WERI-Rb-1 (cell line): ENCODE results near the gene GAK.
"Not testable (repeated sequence)": the region's sequence is repeated elsewhere in the genome, so short reads cannot be mapped to it uniquely, and the experiment has no call there.

ENCODE experiments used
- DNase-seq: peaks from one replicate; pipeline ENCODE4 v3.0.0-alpha.2; 2020
- H3K27ac ChIP-seq: fragments of 250-450 bp; sonication (Bioruptor Pico); 2 replicates; pipeline ENCODE4 v1.5.1; 2020; ENCODE audit warnings: mild to moderate bottlenecking, moderate library complexity
- H3K27me3 ChIP-seq: fragments of 250-450 bp; sonication (Bioruptor Pico); 2 replicates; pipeline ENCODE4 v1.5.1; 2021; ENCODE audit warnings: mild to moderate bottlenecking, low read depth, moderate library complexity; ENCODE audit not compliant: insufficient read depth, severe bottlenecking
- H3K36me3 ChIP-seq: fragments of 250-450 bp; sonication (Bioruptor Pico); 2 replicates; pipeline ENCODE4 v1.5.1; 2020; ENCODE audit warnings: mild to moderate bottlenecking, moderate library complexity
- H3K4me3 ChIP-seq: 2 replicates; pipeline ENCODE4 v1.5.1; 2011; ENCODE audit warnings: low read depth, mild to moderate bottlenecking, control low read depth, low read length
- H3K9me3 ChIP-seq: fragments of 250-450 bp; sonication (Bioruptor Pico); 2 replicates; pipeline ENCODE4 v1.5.1; 2021; ENCODE audit warnings: mild to moderate bottlenecking, moderate library complexity; ENCODE audit not compliant: severe bottlenecking
- TF ChIP-seq, protein P1 (sequence below): IDR thresholded peaks from 2 replicates; pipeline ENCODE4 v1.5.1; 2011; ENCODE audit warnings: low read depth, mild to moderate bottlenecking, control low read depth, inconsistent platforms, low read length

Gene GAK

DNA sequence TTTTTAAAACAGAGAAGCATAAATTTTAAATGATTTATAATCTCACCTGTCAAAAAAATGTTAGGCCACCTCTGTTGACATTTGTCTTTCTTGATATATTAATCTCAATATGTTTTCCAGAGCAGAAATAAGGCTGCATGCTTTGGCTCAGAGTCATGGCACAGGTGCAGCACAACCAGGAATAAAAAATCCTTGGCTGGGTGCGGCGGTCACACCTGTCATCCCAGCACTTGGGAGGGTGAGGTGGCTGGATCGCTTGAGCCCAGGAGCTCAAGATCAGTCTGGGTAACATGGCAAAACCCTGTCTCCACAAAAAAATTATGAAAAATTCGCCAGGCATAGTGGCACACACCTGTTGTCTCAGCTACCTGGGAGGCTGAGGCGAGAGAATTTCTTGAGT lies 124.3 kb downstream of the GAK start:
- TF ChIP-seq, protein P1, sequence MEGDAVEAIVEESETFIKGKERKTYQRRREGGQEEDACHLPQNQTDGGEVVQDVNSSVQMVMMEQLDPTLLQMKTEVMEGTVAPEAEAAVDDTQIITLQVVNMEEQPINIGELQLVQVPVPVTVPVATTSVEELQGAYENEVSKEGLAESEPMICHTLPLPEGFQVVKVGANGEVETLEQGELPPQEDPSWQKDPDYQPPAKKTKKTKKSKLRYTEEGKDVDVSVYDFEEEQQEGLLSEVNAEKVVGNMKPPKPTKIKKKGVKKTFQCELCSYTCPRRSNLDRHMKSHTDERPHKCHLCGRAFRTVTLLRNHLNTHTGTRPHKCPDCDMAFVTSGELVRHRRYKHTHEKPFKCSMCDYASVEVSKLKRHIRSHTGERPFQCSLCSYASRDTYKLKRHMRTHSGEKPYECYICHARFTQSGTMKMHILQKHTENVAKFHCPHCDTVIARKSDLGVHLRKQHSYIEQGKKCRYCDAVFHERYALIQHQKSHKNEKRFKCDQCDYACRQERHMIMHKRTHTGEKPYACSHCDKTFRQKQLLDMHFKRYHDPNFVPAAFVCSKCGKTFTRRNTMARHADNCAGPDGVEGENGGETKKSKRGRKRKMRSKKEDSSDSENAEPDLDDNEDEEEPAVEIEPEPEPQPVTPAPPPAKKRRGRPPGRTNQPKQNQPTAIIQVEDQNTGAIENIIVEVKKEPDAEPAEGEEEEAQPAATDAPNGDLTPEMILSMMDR, result no peak
- H3K36me3 ChIP-seq, result peaks cover 75% of the 10 kb centered on the region
- no peaks in the 10 kb centered on the region for H3K27me3 ChIP-seq
- H3K4me3 ChIP-seq, result no peak overlapping the region
- H3K27ac ChIP-seq, result no peak overlapping the region
- H3K9me3 ChIP-seq, result peaks cover 4% of the 10 kb centered on the region
- no peak for DNase-seq

DNA sequence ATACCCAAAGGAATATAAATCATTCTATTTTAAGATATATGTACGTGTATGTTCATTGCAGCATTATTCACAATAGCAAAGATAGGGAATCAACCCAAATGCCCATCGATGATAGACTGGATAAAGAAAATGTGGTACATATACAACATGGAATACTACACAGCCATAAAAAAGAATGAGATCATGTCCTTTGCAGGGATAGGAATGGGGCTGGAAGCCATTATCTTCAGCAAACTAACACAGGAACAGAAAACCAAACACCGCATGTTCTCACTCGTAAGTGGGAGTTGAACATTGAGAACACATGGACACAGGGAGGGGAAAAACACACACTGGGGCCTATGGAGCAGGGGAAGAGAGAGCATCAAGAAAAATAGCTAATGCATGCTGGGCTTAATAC lies 125.1 kb downstream of the GAK start:
- DNase-seq, H3K9me3 ChIP-seq, H3K4me3 ChIP-seq, H3K27ac ChIP-seq, H3K27me3 ChIP-seq: not testable (repeated sequence)
- peaks cover 75% of the 10 kb centered on the region for H3K36me3 ChIP-seq

DNA sequence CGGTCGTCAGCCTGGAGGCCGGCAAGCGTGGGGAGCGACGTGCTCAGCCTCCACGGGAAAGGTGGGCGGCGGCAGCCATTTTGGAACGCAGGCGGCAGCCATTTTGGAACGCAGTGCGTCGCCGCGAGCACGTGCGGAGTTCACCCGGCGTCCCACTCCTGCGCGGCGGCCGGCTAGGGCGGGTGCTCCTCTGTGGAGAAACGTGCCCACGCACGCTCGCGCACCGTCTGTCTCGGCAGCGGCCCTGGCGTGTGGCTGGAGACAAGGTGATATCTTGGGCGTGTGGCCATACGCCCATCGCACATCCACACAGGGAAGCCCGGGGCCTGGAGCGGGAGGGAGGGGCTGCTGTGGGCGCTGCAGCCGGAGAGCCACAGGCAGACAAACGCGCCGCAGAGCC lies 127.3 kb downstream of the GAK start:
- DNase-seq, result no peak
- Histone ChIP-seq H3K4me3 (no peak overlapping the region), H3K27me3 (no peaks in the 10 kb centered on the region), H3K27ac (no peak overlapping the region), H3K36me3 (peaks cover 72% of the 10 kb centered on the region), H3K9me3 (peaks cover 6% of the 10 kb centered on the region)
- TF ChIP-seq, protein P1, result no peak

DNA sequence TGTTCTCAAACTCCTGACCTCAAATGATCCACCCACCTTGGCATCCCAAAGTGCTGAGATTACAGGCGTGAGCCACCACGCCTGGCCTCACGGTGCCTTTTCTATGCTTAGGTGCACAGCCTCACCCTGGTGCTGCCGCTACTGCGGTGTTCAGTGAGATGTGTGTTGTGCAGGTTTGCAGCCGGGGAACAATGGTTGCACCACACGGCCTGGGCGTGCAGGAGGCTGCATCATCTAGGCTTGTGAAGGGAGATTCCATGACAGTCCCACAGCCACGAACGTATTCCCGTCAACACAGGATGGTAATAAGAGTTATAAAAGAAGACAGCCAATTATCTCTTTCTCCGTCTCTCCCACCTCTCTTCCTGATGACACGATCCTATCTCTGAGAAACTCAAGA lies 128.2 kb downstream of the GAK start:
- Histone ChIP-seq H3K36me3 (peaks cover 82% of the 10 kb centered on the region), H3K27ac (no peak overlapping the region), H3K4me3 (no peak overlapping the region), H3K27me3 (no peaks in the 10 kb centered on the region), H3K9me3 (peaks cover 6% of the 10 kb centered on the region)
- no peak for DNase-seq
- TF ChIP-seq, protein P1, result no peak

DNA sequence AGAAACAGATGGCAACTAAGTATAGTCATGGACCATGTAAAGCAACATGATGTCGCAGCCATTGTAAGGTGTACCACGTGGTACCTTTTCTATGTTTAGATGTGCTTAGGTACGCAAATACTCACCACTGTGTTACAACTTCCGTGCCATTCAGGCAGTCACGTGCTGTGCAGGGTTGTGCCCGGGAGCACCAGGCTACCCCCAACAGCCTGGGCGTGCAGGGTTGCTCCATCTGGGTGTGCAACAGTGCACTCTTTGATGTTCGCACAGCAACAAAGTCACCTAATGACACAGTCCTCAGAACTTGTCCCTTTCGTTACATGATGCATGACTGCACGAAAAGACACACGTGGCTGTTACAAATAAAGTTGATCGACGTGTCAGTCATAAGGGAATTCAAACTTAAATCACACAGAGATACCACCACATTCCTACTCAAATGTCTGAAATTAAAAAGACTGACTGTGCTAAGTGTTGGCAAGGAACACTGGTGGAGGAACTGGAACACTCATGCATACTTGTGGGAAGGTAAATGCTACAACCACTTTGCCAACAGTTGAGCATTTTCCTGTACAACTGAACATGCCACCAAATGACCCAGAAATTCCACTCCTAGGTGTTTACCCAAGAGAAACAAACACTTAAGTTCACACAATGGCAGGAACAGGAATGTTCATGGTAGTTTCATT lies 130.5 kb downstream of the GAK start:
- Histone ChIP-seq H3K27ac (no peak overlapping the region), H3K9me3 (peaks cover 3% of the 10 kb centered on the region), H3K36me3 (peaks cover 78% of the 10 kb centered on the region), H3K27me3 (no peaks in the 10 kb centered on the region), H3K4me3 (no peak overlapping the region)
- no peak for DNase-seq
- TF ChIP-seq, protein P1, result no peak
